ENCODE results near the gene BRAF. TPM values are rescaled to one million over a fixed set of nuclear protein-coding genes. Genes with fewer than 3 reads are reported as not detected.
"Not testable (repeated sequence)": the region's sequence is repeated elsewhere in the genome, so short reads cannot be mapped to it uniquely, and the experiment has no call there.

BRAF gene
- total RNA-seq, 2 experiments from 2014 or later, result 30.3 to 30.9 TPM

DNA sequence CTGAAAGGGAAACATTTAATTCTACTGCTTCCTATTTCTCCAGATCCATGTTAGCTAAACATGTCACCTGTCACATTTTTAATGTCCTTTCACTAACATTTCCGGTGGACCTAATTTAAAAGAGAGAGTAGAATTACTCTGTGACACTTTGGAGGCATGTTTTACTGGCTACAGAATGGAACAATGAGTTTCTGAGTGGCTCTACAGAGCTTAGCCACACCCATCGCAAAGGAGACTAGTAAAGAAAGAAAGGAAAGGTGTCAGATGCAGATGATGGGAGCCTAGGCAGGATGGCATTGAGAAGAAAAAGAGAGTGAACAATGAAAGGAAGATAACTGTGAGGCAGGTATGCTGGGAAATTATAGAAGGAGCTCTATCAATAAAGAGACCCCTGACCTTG, 192.3 kb downstream of the BRAF start:
- ChIA-PET POLR2A (no interaction called here), CTCF (interaction anchor here (0.8 kb wide), 1 partner anchor 236 kb away, joined by 3 read pairs; no protein-coding TSS in a partner anchor)
- DNase-seq, result no peak
- Mint-ChIP-seq H3K9me3 (no peaks in the 10 kb centered on the region), H3K4me3 (no peak overlapping the region), H3K27ac (no peak overlapping the region), H3K4me1 (no peaks in the 10 kb centered on the region), H3K36me3 (ENCODE audit: low read depth) (peaks cover 6% of the 10 kb centered on the region), H3K27me3 (no peaks in the 10 kb centered on the region)

DNA sequence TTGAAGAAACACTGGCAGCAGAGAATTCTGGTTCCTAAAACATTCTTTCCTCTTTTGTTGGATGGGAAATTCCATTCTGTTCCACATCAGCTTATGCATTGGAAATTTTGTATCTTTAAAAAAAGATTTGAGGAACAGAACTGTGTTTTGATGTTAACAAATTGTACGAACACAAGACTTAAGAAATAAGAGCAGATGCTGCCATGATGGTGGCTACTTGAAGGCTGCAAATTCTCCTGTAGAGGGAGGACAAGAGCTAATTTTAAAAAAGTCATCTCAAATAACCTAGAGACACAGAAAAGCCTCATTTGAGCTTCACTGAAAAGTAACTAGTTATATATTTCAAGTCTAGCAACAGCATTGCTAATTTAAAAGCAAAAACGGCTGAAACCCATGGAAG, 198.4 kb downstream of the BRAF start:
- no peak for DNase-seq
- Mint-ChIP-seq H3K9me3 (no peaks in the 10 kb centered on the region), H3K27ac (no peak overlapping the region), H3K4me1 (peaks cover 8% of the 10 kb centered on the region), H3K4me3 (no peak overlapping the region), H3K27me3 (no peaks in the 10 kb centered on the region), H3K36me3 (ENCODE audit: low read depth) (peaks cover 3% of the 10 kb centered on the region)
- CTCF ChIA-PET, result interaction anchor here (0.8 to 1.6 kb wide), 5 partner anchors 10 to 288 kb away, joined by 3 to 7 read pairs (median 4); partner anchors contain the start of gene MRPS33
- POLR2A ChIA-PET, result interaction anchor here (0.9 kb wide), 1 partner anchor 289 kb away, joined by 3 read pairs; the partner anchor contains the start of gene MRPS33

DNA sequence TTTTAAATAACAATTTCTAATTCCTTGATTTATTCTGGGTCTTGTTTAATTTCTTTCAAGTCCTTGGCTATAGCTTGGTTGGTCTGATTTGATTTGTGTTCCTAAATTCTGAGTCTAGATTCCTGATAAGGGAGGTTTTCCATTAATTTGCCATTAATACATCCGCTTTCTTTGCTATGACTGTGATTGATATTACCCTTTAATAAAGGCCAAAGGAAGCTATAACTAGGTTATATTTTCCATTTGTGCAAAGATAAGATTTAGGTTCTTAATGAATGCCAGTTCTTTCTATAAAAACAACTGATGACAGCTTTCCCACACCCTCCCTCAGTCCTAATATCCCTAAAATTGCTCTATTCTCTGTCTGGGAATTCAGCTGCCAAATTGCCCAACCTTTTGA, 200.0 kb downstream of the BRAF start:
- no peak overlapping the region for H3K4me3 Mint-ChIP-seq
- no peaks in the 10 kb centered on the region for H3K27me3 Mint-ChIP-seq
- POLR2A ChIA-PET, result no interaction called here
- no peak overlapping the region for H3K27ac Mint-ChIP-seq
- peaks cover 8% of the 10 kb centered on the region for H3K4me1 Mint-ChIP-seq
- no peak for DNase-seq
- CTCF ChIA-PET, result no interaction called here
- H3K9me3 Mint-ChIP-seq, result no peaks in the 10 kb centered on the region
- peaks cover 1% of the 10 kb centered on the region for H3K36me3 Mint-ChIP-seq (ENCODE audit: low read depth)

DNA sequence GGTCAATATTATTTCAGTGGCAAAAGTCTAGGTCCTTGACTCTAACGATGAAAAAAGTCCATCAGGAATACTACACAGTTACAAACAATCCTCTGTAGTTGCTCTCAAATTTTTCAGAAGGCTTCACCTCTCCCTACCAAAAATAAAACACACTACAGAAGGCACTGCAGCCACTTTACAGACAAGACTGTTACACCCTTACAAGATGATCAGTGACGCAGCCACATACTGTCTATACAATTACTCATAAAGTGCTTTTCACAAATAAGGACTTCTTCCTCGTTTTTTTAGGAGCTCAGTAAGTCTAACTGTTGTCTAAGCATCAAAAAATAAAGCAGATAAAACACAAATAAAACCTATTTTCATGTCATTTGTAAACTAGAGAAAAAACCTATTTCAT, 201.2 kb downstream of the BRAF start:
- H3K27ac Mint-ChIP-seq, result no peak overlapping the region
- H3K4me1 Mint-ChIP-seq, result peaks cover 8% of the 10 kb centered on the region
- DNase-seq, result no peak
- ChIA-PET POLR2A (no interaction called here), CTCF (interaction anchor here (0.9 to 2.3 kb wide), 2 partner anchors 21 to 288 kb away, joined by 3 to 5 read pairs; no protein-coding TSS in a partner anchor)
- no peaks in the 10 kb centered on the region for H3K36me3 Mint-ChIP-seq (ENCODE audit: low read depth)
- H3K9me3 Mint-ChIP-seq, result no peaks in the 10 kb centered on the region
- no peak overlapping the region for H3K4me3 Mint-ChIP-seq
- no peaks in the 10 kb centered on the region for H3K27me3 Mint-ChIP-seq

DNA sequence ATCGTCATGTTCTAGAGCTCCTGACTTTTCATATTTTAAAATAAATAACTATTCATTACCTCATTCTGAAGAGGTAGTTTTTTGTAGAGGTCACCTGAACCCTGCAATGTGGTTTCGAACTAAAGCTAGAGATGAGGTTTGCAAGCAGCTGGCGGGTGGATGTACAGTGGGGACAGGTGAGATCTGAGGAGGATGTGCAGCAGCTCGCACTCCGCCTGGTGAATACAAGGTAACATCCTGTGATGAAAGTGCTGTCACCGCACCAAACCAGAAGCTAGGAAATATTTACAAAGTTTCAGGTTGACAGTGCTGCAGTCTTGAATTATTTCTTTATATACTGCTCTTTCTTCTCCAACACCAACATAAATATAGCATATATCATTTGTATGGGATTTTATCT, 201.7 kb downstream of the BRAF start:
- DNase-seq, result peak; percentile 29
- Mint-ChIP-seq H3K4me1 (peaks cover 8% of the 10 kb centered on the region), H3K36me3 (ENCODE audit: low read depth) (no peaks in the 10 kb centered on the region), H3K9me3 (no peaks in the 10 kb centered on the region), H3K27me3 (no peaks in the 10 kb centered on the region), H3K4me3 (no peak overlapping the region), H3K27ac (no peak overlapping the region)
- ChIA-PET POLR2A (interaction anchor here (1.5 kb wide), 1 partner anchor 26 kb away, joined by 4 read pairs; the partner anchor contains the start of gene NDUFB2), CTCF (interaction anchor here (0.9 to 2.3 kb wide), 2 partner anchors 20 to 289 kb away, joined by 3 to 5 read pairs; no protein-coding TSS in a partner anchor)

DNA sequence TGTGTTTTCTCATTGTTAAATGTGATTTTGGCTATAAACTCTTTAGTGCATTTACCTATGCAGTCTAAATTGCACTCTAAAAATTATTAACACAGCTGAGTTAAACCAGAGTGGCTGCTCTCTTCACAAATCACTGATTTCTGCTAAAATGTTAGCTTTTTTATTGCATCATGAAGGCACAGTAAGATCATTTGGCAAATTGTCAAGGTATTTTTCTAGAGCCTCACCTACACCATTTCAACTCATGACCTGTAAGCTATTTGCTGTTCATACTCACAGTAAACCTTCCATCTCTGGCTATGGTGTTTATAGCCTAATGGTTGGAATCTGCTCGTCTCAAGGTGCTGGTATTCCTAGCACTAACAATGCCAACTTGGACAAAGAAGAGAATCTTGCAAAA, 202.5 kb downstream of the BRAF start:
- peaks cover 8% of the 10 kb centered on the region for H3K4me1 Mint-ChIP-seq
- DNase-seq, result no peak
- H3K36me3 Mint-ChIP-seq (ENCODE audit: low read depth), result no peaks in the 10 kb centered on the region
- no peaks in the 10 kb centered on the region for H3K9me3 Mint-ChIP-seq
- no peak overlapping the region for H3K4me3 Mint-ChIP-seq
- CTCF ChIA-PET, result interaction anchor here (2.3 kb wide), 1 partner anchor 20 kb away, joined by 5 read pairs; no protein-coding TSS in a partner anchor
- no peaks in the 10 kb centered on the region for H3K27me3 Mint-ChIP-seq
- POLR2A ChIA-PET, result interaction anchor here (1.5 kb wide), 1 partner anchor 26 kb away, joined by 4 read pairs; the partner anchor contains the start of gene NDUFB2
- no peak overlapping the region for H3K27ac Mint-ChIP-seq

DNA sequence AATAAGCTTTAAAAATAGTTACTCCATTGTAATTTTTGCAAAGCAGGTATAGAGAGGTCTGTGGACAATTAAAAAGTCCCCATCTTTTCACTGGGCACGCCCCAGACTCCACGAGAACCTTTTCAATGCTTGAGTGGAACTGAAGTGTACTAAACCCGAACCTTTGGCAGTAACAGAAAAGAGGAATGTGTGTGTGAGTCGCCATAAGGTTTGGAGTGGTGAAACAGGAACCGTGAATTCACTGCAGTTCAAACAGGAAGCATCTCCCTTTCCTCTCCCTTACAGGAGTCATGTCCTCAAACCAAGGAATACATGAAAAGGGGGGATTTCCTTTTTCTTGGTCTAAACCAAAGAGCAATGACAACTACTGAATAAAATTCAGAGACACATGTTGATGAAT, 205.0 kb downstream of the BRAF start:
- Mint-ChIP-seq H3K27ac (no peak overlapping the region), H3K4me1 (peaks cover 8% of the 10 kb centered on the region), H3K4me3 (no peak overlapping the region), H3K36me3 (ENCODE audit: low read depth) (peaks cover 4% of the 10 kb centered on the region), H3K27me3 (no peaks in the 10 kb centered on the region), H3K9me3 (no peaks in the 10 kb centered on the region)
- ChIA-PET POLR2A (interaction anchor here (0.6 kb wide), 1 partner anchor 9 kb away, joined by 3 read pairs; no protein-coding TSS in a partner anchor), CTCF (no interaction called here)
- DNase-seq, result no peak

DNA sequence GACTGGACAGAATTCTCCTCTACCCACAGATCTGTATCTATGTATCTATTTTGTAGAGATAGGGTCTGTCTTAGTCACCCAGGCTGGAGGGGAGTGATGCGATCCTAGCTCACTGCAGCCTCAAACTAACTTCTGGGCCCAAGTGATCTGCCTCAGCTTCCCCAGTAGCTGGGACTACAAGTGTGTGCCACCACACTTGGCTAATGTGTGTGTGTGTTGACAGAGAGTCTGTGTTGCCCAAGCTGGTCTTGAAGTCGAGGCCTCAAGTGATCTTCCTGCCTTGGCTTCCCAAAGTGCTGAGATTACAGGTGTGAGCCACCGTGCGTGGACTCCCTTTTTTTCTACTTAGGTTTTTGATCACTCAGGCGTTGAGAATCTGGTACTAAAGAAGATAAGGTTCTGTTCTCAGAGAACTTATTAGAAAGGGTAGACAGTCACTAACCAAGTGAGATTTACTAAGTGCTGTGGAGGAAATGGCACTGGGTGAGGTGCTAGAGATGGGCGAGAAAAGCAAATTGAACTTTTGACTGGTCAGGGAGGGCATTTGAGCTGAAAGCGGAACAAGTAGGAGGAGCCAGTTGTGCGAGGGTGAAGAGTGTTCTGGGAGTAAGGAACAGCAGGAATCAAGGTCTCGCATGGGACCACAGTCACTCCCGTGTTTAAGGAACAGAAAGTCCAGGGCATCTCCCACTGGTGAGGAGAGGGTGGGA, 210.2 kb downstream of the BRAF start:
- Mint-ChIP-seq H3K4me3 (no peak overlapping the region), H3K36me3 (ENCODE audit: low read depth) (peaks cover 23% of the 10 kb centered on the region), H3K27me3 (no peaks in the 10 kb centered on the region), H3K27ac (no peak overlapping the region), H3K4me1 (no peaks in the 10 kb centered on the region), H3K9me3 (no peaks in the 10 kb centered on the region)
- ChIA-PET POLR2A (no interaction called here), CTCF (no interaction called here)
- DNase-seq, result no peak

DNA sequence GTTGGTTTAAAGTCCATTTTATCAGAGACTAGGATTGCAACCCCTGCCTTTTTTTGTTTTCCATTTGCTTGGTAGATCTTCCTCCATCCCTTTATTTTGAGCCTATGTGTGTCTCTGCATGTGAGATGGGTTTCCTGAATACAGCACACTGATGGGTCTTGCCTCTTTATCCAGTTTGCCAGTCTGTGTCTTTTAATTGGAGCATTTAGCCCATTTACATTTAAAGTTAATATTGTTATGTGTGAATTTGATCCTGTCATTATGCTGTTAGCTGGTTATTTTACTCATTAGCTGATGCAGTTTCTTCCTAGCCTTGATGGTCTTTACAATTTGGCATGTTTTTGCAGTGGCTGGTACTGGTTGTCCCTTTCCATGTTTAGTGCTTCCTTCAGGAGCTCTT, 212.3 kb downstream of the BRAF start:
- H3K27me3 Mint-ChIP-seq, H3K27ac Mint-ChIP-seq, H3K4me1 Mint-ChIP-seq, CTCF ChIA-PET, H3K9me3 Mint-ChIP-seq, POLR2A ChIA-PET, DNase-seq, H3K4me3 Mint-ChIP-seq: not testable (repeated sequence)
- peaks cover 29% of the 10 kb centered on the region for H3K36me3 Mint-ChIP-seq (ENCODE audit: low read depth)

DNA sequence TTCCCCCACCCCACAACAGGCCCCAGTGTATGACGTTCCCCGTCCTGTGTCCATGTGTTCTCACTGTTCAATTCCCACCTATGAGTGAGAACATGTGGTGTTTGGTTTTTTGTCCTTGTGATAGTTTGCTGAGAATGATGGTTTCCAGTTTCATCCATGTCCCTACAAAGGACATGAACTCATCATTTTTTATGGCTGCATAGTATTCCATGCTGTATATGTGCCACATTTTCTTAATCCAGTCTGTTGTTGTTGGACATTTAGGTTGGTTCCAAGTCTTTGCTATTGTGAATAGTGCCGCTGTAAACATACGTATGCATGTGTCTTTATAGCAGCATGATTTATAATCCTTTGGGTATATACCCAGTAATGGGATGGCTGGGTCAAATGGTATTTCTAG, 216.0 kb downstream of the BRAF start:
- DNase-seq, H3K9me3 Mint-ChIP-seq, POLR2A ChIA-PET, H3K27me3 Mint-ChIP-seq, H3K4me3 Mint-ChIP-seq, CTCF ChIA-PET, H3K4me1 Mint-ChIP-seq, H3K27ac Mint-ChIP-seq: not testable (repeated sequence)
- peaks cover 42% of the 10 kb centered on the region for H3K36me3 Mint-ChIP-seq (ENCODE audit: low read depth)

DNA sequence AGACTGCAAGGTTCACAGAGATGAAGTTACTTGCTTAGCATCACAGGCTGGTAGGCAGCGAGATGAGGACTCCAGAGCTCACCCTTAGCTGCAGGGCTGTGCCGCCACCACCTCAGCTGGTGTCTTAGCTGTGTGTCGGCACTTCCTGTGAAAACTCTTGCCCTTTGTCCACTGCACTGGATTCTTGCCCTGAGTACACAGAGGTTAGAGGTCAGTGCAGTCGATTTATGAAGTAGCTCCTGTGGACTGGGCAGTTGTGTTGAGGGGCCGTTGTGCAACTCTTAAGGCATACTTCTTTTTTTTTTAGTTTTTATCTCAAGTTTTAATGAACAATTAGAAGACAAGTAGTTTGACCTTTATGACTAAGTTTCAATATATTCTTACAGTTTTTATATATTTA, 217.6 kb downstream of the BRAF start:
- no peak for DNase-seq
- H3K4me3 Mint-ChIP-seq, result no peak overlapping the region
- H3K27me3 Mint-ChIP-seq, result no peaks in the 10 kb centered on the region
- no peak overlapping the region for H3K27ac Mint-ChIP-seq
- H3K9me3 Mint-ChIP-seq, result no peaks in the 10 kb centered on the region
- H3K4me1 Mint-ChIP-seq, result no peaks in the 10 kb centered on the region
- CTCF ChIA-PET, result no interaction called here
- H3K36me3 Mint-ChIP-seq (ENCODE audit: low read depth), result peaks cover 42% of the 10 kb centered on the region
- POLR2A ChIA-PET, result no interaction called here

DNA sequence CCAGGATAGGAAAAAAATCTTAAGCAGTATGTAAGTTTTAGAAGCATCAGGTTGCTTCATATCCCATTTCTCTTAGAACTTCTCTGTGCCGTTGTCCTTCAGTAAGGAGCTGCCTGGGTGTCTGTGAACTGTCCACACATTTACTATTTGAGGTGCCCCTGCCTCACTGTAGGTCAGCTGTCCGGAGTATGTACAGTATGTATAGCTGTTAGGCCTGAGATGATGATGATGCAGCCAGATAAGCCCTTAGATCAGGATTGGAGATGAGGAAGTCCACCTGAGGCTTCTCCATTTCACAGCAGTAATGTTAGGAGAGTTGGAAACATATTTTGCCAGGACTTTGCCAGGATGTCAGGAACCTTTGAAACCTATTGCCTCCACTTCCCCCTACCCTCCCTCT, 220.5 kb downstream of the BRAF start:
- Mint-ChIP-seq H3K9me3 (no peaks in the 10 kb centered on the region), H3K4me3 (no peak overlapping the region), H3K27ac (no peak overlapping the region), H3K27me3 (no peaks in the 10 kb centered on the region), H3K4me1 (peaks cover 8% of the 10 kb centered on the region), H3K36me3 (ENCODE audit: low read depth) (peaks cover 38% of the 10 kb centered on the region)
- ChIA-PET CTCF (no interaction called here), POLR2A (no interaction called here)
- no peak for DNase-seq

DNA sequence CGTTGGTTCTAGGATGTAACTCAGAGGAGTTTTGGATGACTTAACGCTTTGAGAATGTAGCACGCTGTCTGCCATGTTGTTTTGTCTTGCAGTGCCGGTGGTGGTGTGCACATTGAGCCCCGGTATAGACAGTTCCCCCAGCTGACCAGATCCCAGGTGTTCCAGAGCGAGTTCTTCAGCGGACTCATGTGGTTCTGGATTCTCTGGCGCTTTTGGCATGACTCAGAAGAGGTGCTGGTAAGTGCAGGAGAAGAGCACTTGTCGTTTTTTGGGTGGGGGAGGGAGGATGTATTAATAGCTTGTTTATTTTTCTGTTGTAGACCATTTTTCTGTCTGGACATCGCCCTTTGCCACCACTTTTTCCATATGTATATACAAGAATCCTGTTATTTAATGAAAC, 222.0 kb downstream of the BRAF start:
- Mint-ChIP-seq H3K4me3 (no peak overlapping the region), H3K4me1 (peaks cover 17% of the 10 kb centered on the region), H3K27ac (no peak overlapping the region), H3K9me3 (no peaks in the 10 kb centered on the region), H3K36me3 (ENCODE audit: low read depth) (peaks cover 42% of the 10 kb centered on the region), H3K27me3 (no peaks in the 10 kb centered on the region)
- POLR2A ChIA-PET, result no interaction called here
- DNase-seq, result no peak
- CTCF ChIA-PET, result interaction anchor here (0.7 to 1.6 kb wide), 4 partner anchors 20 to 447 kb away, joined by 3 to 5 read pairs (median 4); partner anchors contain the start of gene MRPS33

DNA sequence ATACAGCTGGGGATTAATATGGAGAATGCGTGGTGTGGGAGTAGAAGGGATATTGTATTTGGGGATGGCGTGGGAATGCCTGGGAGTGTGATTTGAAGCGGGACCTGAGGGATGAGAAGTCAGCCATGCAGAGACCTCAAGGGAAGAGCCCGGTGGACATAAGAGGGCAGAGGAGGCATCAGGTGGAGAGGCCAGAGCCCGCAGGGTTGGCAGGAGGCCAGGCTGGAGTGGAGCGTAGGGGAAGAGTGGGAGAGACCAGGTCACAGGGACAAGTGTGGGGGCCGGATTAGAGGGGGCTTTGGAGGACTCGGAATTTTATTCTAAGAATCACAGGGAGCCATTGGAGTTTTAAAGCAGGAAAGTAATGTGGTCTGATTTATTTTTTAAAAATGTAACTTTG, 226.3 kb downstream of the BRAF start:
- POLR2A ChIA-PET, result interaction anchor here (1.1 to 3.3 kb wide), 3 partner anchors 25 to 315 kb away, joined by 3 to 35 read pairs (median 3); partner anchors contain the start of gene ADCK2
- H3K4me1 Mint-ChIP-seq, result peaks cover 33% of the 10 kb centered on the region
- H3K36me3 Mint-ChIP-seq (ENCODE audit: low read depth), result peaks cover 25% of the 10 kb centered on the region
- CTCF ChIA-PET, result no interaction called here
- no peaks in the 10 kb centered on the region for H3K27me3 Mint-ChIP-seq
- H3K9me3 Mint-ChIP-seq, result no peaks in the 10 kb centered on the region
- no peak overlapping the region for H3K27ac Mint-ChIP-seq
- H3K4me3 Mint-ChIP-seq, result peak overlapping the region; percentile 97
- DNase-seq, result no peak

All from activated CD4-positive, alpha-beta memory T cell treated with anti-CD3 and anti-CD28 coated beads, Interleukin-2, amount 10 ng/mL, durations not matched to agents 7 days and 5 days (primary cell).